PFSK-1 (cell line): ENCODE results near the gene WDFY2.

Experiments used
- FOXP2 ChIP-seq: optimal IDR thresholded peaks from 2 replicates; pipeline ENCODE3; 2011; ENCODE audit warnings: borderline replicate concordance, control low read depth, inconsistent platforms; ENCODE audit not compliant: insufficient read depth; ENCODE audit errors: extremely low read length, extremely low read depth
- POLR2AphosphoS5 ChIP-seq: IDR thresholded peaks from 2 replicates; pipeline ENCODE4 v1.6.1; 2012; ENCODE audit warnings: low read depth, mild to moderate bottlenecking, control low read depth, low read length, moderate library complexity
- SIN3A ChIP-seq: IDR thresholded peaks from 2 replicates; pipeline ENCODE4 v1.6.1; 2012; ENCODE audit warnings: mild to moderate bottlenecking, low read length, moderate library complexity, borderline replicate concordance; ENCODE audit not compliant: insufficient read depth
- TAF1 ChIP-seq: IDR thresholded peaks from 2 replicates; pipeline ENCODE4 v1.6.1; 2012; ENCODE audit warnings: low read length, control low read depth, borderline replicate concordance; ENCODE audit not compliant: insufficient read depth
- TF ChIP-seq, protein P1 (sequence below), 2 experiments: IDR thresholded peaks; 2 replicates each; pipeline versions ENCODE4 v1.6.1 to v1.8.0; 2011 to 2012; ENCODE audit warnings: low read depth in 2 of 2, low read length in 2 of 2, control low read depth in 1 of 2, inconsistent platforms in 1 of 2, mild to moderate bottlenecking in 1 of 2, moderate library complexity in 1 of 2; ENCODE audit not compliant: insufficient read depth in 1 of 2

Gene WDFY2

GRCh38 chr13:51816604-51817249 lies 232.5 kb downstream of the WDFY2 start:
- TF ChIP-seq, protein P1, sequence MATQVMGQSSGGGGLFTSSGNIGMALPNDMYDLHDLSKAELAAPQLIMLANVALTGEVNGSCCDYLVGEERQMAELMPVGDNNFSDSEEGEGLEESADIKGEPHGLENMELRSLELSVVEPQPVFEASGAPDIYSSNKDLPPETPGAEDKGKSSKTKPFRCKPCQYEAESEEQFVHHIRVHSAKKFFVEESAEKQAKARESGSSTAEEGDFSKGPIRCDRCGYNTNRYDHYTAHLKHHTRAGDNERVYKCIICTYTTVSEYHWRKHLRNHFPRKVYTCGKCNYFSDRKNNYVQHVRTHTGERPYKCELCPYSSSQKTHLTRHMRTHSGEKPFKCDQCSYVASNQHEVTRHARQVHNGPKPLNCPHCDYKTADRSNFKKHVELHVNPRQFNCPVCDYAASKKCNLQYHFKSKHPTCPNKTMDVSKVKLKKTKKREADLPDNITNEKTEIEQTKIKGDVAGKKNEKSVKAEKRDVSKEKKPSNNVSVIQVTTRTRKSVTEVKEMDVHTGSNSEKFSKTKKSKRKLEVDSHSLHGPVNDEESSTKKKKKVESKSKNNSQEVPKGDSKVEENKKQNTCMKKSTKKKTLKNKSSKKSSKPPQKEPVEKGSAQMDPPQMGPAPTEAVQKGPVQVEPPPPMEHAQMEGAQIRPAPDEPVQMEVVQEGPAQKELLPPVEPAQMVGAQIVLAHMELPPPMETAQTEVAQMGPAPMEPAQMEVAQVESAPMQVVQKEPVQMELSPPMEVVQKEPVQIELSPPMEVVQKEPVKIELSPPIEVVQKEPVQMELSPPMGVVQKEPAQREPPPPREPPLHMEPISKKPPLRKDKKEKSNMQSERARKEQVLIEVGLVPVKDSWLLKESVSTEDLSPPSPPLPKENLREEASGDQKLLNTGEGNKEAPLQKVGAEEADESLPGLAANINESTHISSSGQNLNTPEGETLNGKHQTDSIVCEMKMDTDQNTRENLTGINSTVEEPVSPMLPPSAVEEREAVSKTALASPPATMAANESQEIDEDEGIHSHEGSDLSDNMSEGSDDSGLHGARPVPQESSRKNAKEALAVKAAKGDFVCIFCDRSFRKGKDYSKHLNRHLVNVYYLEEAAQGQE (IDR thresholded peaks at IDR 0.05; ENCODE audit: insufficient read depth in 1 of 2, low read depth in 2 of 2, low read length in 2 of 2): no peak
- TF ChIP-seq POLR2AphosphoS5 (no peak), SIN3A (no peak), FOXP2 (no peak), TAF1 (no peak)
